HG03108 (cell line): ENCODE data around the gene DOCK10.

Experiments used
- ATAC-seq: cut with Tn5 transposase; IDR thresholded peaks from one replicate; pipeline ENCODE4 v1.9.1; 2021; ENCODE audit warnings: moderate library complexity; ENCODE audit not compliant: unreplicated experiment

The DOCK10 gene

DNA sequence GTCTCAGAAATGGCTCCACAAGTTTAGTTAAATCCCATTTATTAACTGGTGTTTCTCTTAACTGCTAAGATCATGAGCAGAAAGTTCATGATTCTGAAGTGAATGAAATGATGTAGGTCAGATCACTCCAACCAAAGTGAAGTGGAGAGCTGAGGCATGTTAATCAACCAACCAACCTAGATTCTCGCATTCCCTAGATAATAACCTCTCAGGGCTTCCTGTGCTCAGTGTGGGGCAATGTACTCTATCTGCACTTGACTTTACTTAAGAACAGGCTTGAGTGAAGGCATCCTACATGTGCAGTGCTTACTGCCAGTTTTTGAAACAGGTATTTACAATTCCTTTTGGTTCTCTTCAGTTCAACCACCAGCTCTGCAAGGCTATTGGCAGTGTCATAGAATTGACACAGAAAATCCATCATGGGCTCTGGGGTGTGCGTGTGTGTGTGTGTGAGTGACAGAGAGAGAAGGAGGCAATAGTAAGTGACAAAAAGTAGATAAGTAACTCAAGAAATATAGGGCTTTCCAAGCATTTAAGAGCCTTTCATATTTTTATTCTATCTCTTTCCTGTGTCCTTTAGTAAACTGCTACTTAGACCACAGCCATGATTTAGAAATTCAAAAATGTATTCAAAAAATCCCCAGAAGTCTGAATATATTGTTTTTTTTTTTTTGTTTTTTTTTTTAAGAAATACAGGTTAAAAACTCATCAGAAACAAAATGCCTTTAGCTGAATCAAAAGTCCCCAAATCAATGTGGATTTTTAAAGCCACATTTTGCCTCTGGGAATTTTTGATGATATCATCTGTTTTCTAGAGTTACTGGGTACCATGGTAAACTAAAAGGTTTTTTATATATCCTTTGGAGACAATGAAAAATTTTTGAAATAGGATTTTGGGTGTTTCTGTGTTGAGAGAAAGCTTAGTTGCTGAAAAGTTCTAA is 28.6 kb downstream of the DOCK10 start:
- no peak for ATAC-seq

DNA sequence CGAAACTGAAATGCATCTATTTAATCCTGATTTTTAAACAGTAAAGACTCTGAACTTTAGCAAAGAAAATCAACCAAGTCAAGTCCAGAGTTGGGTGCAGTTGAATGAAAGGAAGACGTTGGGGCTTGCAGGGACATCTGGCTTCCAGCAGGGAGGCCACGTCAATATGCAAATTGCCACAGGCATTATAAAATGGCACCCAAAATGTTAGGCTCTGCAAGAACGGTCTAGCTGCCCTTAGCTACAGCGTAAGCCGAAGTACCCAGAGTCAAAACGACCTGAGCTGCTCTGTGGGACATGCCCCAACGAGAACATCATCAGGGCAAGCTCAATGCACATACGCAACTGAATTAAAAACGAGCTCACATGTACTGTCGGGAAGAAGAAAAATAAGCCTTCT is 30.7 kb downstream of the DOCK10 start:
- no peak for ATAC-seq

DNA sequence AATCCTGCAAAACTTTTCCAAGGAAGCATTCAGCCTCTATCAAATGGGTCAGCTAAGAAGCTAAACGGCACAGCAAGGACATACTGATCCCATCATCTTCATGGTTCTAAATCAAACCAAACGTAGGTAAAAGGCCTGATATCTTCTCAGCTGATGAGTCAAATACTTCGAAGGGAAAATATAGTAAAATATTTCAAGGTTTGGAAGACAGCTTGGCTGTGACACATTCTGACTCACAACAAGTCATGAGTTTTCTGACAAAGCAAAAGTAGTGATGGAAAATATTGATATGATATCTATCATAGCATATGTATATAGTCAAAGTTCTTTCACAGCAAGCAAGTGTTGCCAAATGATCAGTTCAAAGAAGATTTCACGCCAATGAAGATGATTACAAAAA is 31.5 kb downstream of the DOCK10 start:
- ATAC-seq, result no peak

DNA sequence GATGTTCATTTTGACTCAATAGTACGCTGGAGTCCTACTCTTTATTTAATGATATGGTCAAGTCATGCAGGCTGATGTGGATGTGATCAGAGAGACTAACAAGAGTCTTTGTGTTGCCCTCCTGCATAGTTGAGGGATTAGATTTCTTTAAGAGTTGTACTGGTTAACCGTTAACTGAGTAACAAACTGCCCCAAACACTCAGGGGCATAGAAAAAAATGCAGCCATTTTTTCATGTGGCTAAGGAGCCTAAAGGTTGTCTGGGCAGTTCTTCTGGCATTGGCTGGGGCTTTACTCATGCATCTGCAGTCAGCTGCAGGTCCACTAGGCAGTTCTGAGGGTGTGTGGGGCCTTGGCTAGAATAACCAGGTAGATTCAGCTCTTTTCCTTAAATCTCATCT is 32.5 kb downstream of the DOCK10 start:
- no peak for ATAC-seq

DNA sequence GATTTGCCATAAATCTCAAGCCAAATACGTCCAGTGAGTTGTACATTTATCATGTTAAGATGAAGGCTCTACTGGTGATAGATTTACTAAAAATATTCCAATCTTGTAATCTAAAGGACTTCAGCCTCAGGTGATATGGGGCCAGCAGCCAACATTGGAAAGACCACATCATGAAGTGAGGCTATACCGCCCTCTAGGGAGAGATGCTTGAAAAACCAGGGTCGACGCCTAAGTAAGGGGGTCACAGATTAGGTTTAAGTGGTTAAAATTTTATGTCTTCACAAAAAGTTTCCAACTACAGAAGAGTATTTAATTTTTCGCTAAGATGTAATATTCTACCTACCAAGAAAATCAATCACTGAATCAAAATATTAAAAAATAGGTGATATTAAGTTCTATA is 33.3 kb downstream of the DOCK10 start:
- no peak for ATAC-seq

DNA sequence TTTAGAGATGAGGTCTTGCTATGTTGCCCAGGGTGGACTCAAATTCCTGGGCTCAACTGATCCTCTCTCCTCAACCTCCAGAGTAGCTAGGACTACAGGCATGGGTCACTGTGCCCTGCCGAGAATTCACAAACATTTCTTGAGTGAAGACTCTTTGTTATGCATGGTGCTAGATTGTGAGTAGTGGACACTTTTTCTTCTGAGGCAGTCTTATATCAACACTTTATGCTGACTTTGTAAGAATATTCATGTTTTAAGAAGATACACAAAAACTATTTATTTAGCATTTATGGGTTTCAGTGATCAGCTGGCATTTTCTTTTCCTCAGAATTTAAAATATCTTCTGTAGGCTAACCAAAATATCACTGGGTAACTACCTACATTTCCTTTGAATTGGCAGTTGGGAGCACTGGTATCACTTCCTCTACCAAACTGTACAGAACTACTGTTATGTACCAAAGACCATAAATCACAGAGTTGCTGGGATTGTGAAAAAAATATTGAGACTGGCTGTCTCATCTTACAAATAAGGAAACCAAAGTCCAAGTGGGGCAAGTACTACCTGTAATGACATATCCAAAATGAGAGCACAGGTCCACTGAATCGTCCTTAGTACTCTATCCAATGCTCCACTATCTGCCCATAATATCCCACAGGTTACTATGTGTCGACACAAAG is 34.0 kb downstream of the DOCK10 start:
- ATAC-seq, result peak; percentile 46

DNA sequence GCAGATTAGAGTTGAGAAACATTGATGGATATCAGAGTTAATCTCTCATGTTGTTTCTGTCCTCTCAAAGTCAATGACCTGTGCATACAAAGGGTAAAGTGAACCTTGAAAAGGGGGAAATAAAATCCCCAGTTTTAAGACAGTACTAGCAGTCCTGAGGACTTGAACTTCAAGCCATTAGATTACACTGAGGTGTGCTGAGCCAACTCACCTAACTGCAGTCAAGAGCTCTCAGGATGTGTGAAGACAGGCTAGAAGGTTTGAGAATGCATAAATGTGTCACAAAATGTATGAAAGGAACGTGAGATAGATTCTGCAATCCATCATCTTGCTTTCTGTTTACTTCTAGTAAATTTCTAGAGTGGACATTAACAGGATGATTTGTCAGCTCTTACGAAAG is 35.5 kb downstream of the DOCK10 start:
- ATAC-seq, result no peak

DNA sequence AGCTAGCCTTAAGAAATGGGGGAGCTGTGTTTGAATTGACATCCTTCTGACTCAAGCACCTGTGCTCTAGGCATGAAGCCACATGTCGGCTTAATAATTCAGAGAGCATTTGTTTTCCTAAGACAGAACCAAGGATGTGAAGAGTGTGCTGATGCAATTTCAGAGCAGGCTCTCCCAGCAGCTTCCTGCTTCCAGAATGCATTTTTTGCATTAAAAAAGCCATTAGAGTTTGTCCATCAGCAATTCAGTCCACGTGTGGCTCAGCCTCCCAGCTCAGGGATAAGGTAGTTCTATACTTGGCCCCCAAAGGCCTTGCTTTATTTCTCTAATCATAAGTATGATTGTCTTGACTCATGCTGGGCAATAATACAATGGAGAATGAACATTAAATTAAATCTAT is 37.7 kb downstream of the DOCK10 start:
- no peak for ATAC-seq

DNA sequence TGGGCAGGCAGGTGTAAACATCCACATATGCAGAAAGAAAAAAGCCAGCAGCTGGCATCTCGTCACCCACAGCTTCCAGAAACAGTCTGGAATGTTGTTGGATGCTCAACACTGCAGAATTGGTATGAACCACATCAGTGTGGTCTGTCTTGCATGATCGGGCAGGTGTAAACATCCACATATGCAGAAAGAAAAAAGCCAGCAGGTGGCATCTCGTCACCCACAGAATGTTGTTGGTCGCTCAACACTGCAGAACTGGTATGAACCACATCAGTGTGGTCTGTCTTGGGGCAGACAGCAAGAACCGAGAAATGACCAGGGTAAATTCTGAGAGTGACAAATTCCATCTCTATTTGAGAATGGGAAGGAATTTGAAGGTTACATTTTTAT is 39.6 kb downstream of the DOCK10 start:
- peak; percentile 96 for ATAC-seq

DNA sequence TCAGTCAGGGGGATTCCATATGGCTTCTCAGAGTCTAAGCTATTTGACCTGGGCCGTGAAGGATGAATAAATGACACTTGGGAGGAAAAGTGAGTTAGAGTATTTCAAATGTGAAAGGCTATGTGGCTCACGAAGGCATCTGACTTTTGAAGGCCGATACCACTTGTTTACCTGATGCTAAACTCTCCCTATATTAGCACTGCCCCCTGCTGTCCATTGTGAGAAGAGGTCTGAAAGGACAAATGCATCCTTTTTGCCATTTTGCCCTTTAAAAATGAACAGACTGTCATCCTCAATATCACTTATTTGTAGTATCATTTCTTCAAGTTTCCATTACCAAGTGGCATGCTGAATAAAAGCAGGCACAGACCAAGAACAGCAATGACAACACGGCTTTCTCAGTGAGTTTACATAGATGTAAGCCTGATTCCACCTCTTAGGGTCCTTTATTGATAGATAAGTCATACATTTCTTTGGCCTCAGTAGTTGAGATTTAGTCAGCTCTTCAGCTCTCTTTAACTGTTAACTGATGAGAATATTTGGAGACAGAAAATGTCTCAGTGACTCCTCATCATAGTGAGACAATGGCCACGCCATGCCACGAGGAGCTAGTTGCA is 40.1 kb downstream of the DOCK10 start:
- ATAC-seq, result peak; percentile 38

DNA sequence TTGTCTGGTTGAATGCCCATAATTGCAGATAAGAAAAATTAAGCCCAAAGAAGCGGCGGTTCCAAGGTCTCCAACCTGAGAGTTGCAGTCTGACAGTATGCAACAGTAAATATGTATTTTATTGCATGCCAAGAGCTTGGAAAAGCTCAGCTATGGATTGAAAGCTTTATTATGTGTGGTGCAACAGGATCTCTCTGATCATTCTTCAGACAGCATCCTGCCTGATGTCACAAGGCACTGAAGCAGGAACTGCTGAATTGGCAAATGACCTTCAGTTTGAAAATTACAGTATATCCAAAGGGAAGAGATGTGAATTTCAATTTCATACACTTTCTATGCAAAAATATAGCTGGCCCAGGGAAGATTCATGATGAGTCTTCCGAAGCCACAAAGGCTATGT is 42.5 kb downstream of the DOCK10 start:
- no peak for ATAC-seq

DNA sequence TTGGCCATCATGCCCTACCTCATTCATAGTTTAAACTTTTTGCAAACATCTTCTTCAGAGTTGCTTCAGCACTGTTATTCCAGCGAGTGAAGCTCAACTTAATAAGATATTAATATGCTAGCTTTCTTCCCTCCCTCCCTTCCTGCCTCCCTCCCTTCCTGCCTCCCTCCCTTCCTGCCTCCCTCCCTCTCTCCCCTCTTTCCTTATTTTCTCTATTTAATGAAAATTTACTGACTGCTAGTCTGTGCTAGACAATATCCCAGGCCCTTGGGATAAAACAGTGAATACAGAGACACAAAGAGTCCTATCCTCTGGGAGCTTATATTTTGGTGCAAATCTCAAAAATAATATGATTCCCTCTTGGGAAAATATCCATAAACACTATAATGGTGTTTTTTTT is 42.9 kb downstream of the DOCK10 start:
- no peak for ATAC-seq

DNA sequence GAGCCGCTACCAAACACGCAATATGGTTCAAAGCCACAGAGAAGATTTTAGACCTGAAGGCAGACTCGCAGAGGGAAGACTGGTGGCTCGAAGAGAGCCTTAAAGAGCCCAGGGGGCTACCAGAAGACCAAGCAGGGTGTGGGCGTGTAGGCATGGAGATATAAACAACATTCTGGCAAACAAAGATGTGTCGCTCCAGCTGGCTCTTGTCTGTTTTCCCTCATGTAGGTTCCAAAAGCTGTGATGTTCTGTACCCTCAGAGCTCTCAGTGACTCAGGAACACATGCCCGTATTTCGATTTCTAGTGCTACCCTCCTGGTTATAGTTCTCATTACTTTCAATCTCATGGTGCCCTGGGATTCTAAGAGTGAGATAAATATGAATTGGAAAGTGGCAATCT is 44.5 kb downstream of the DOCK10 start:
- no peak for ATAC-seq

DNA sequence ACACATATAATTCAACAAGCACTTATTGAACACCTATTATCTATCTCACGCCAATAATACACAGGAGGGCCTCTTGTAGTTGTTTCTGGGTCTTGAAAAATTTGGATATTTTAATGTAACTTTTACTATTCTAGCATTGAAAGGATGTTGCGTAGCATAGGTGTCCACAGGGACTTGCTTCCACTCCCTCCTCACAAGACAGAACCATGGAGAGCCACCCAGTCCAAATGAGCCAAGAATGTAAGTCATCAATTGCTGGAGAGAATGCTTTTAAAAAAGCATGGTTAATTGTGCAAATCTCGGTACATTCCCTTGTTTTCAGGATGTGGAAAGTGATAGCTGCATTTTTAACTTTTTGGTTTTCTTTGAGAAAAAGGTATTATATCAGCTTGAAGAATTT is 46.8 kb downstream of the DOCK10 start:
- ATAC-seq, result no peak

DNA sequence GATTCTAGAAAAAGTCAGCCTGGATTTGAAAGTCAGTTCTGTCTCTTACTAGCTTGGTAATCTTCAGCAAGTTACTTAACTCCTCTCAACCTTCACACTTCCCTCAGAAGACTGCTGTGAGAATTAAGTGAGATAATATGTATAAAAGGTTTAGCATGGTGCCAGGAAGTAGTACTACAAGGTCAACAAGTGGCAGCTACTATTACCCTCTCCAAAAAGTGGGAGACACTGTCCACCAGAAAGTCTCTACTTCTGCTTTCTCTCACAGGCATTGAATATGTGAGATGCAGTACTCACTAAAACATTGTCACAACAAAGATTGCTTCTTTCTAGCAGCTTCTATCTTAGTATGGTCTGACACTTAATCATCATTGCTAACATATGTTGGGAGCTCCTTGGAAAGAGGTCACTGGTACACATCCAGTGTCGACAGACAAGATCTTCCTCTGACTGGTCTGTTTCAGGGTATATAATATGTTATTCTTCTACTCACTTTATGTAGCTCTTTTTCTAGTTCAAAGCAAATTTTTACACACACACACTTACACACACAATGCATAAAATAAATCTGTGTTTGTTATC is 47.9 kb downstream of the DOCK10 start:
- no peak for ATAC-seq

DNA sequence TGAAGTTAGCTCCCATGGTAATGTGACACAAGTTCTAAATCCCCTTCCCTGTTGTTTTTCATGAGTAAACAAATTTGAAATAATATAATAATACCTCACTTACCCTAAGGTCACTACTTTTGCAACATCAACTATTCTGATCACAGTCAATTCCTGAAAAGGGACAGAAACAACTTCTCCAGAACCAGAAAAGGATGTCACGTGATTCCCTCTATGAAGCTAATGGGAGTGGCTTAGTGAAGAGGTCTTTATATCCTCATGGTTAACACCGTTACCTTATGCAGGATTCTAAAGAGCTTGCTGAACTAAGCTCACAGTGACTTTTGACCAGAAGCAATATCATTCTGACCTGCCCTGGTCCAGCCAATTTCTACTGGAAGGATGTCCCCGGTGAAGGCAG is 51.6 kb downstream of the DOCK10 start:
- no peak for ATAC-seq

DNA sequence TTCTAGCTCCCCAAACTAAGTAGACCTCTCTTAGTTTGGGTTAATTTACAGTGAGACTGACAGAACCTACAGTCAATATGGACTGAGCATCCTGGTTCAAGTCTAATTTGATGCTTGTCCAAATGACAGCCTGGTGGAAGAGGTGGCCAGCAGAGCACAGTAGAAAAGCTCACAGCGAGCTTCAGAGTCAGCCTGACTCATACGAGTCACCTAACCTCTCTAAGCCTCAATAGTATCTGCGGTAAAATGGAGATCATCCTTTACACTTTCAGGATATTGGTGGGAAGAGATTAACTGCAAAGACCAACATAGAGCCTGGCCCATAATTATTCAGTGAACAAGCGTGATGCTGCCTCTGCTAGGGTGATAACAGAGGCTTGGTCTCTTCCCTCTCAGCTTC is 54.5 kb downstream of the DOCK10 start:
- ATAC-seq, result no peak

DNA sequence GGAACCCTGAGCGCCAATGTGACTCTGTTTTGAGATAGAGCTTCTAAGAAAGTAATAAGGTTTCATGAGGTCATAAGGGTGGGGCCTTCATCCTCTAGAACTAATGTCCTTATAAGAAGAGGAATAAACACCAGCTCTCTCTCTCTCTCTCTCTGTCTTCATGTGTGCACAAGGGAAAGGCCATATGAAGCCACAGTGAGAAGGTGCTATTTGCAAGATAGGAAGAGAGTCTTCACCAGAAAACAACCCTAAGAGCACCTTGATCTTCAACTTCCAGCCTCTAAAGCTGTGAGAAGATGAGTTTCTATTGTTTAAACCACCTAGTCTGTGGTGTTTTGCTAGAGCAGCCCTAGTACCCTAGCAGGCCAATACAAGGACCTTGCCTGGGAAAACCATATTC is 55.8 kb downstream of the DOCK10 start:
- no peak for ATAC-seq

DNA sequence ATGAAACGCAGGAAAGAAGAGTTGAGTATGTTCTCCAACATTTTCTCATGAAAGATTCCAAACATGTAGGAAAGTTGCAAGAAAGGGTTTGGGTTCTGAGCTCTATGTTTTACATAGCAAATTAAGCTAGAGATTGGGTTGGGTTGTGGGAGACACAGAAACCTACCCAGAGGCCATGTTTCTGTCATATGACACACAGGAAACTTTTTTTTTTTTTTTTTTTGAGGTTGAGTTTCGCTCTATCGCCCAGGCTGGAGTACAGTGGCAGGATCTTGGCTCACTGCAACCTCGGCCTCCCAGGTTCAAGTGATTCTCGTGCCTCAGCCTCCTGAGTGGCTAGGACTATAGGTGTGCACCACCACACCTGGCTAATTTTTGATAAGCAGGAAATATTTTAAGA is 57.6 kb downstream of the DOCK10 start:
- no peak for ATAC-seq

DNA sequence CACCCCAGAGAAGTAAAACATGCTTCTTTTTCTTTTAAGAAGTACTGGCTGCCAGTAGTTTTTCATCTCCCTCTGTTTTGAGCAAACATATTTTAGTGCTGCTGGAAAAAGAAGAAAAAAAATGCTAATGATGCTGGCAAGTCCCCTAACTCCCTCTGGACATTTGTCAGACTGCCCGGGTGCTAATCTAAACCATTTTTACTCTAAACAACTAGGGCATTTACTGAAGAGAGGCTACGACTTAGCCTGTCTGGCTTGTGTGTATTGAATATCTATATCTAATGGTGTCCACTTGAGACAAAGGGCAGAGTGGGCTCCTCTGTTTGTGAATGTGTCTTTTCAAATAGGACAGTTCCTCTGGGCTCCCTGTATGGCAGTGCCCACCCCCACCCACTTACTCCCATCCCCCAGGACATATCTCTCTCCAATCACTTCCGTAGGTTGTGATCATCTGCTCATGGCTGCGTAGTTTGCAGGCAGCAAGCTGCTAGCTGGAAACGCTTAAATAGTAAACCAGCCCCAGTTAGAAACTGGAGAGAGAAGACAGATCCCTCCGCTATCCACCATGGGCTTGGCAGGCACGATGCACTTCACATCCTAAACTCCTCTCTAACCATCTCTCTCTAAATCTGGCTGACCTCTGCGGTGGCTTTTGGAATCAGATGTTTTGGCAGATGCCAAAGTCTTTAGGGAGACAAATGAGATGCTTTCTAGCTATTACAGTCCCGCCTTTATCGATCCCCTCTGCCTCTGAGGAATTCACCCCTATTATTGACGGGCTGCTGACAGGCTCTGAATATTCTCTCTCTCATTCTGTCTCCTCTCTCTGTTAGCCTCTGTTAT is 58.3 kb downstream of the DOCK10 start:
- ATAC-seq, result no peak
